Esophagus squamous epithelium (tissue), 5 donors: ENCODE data around the gene INVS. TPM values are rescaled to one million over a fixed set of nuclear protein-coding genes. Genes with fewer than 3 reads are reported as not detected.
"Not testable (repeated sequence)": the region's sequence is repeated elsewhere in the genome, so short reads cannot be mapped to it uniquely, and the experiment has no call there.

Experiments used
- DNase-seq: peaks from one replicate; lab custom pipeline; 2025; lab: John Stamatoyannopoulos, UW
- H3K27ac ChIP-seq, 4 donors: fragments of 200-600 bp; sonication (generic); one replicate each; pipeline ENCODE4 v1.5.1; 2016 to 2019; ENCODE audit warnings: mild to moderate bottlenecking in 1 of 4
- H3K27me3 ChIP-seq, 4 donors: fragments of 200-600 bp; sonication (generic); 1 replicate in 3 of 4; 2 replicates in 1 of 4; pipeline versions ENCODE4 v1.5.1 to v1.6.0; 2017 to 2021; ENCODE audit warnings: antibody characterized with exemption in 1 of 4
- H3K36me3 ChIP-seq, 3 donors: fragments of 200-600 bp; sonication (generic); one replicate each; pipeline ENCODE4 v1.5.1; 2016 to 2019
- H3K4me1 ChIP-seq, 3 donors: fragments of 200-600 bp; sonication (generic); one replicate each; pipeline ENCODE4 v1.5.1; 2017 to 2019
- H3K4me3 ChIP-seq, 4 donors: fragments of 200-600 bp; sonication (generic); 1 replicate in 3 of 4; 2 replicates in 1 of 4; pipeline ENCODE4 v1.5.1; 2016 to 2019; ENCODE audit warnings: mild to moderate bottlenecking in 2 of 4, moderate library complexity in 1 of 4
- H3K9me3 ChIP-seq, 3 donors: fragments of 200-600 bp; sonication (generic); one replicate each; pipeline ENCODE4 v1.5.1; 2016 to 2019
- POLR2A ChIP-seq, 4 donors: fragments of 450-650 bp; IDR thresholded peaks; one replicate each; pipeline ENCODE4 v1.6.1; 2017; ENCODE audit warnings: antibody characterized with exemption in 4 of 4, mild to moderate bottlenecking in 4 of 4, moderate library complexity in 3 of 4
- WGBS, 2 donors: methylation state at CpG; one replicate each; pipeline ENCODE4 v1.1.5; 2018; 5-methylcytosine and 5-hydroxymethylcytosine counted together
- intact Hi-C: fragments of 100-400 bp; cut with DNase I; formaldehyde crosslinking; loops from one replicate; pipeline ENCODE4 v1.15.0; 2022
- total RNA-seq, 4 donors: library from RNA; depleted of rRNA; stranded (reverse); fragments of >200 nt; gene quantifications; one replicate each; pipeline ENCODE4 v1.1.0, GENCODE V29; 2016
- TF ChIP-seq, protein P1 (sequence below), 6 experiments: fragments of 450-650 bp in 4 of 6; fragments of 200-600 bp in 2 of 6; sonication (generic) in 2 of 6; IDR thresholded peaks; one replicate each; pipeline ENCODE4 v1.5.1; 2016 to 2019; ENCODE audit warnings: antibody characterized with exemption in 6 of 6, mild to moderate bottlenecking in 4 of 6, moderate library complexity in 4 of 6
- donor health status: DM: yes; HTN: yes; CAD: no.

INVS gene
- total RNA-seq, 4 donors from 2014 or later: 8.9 to 24.4 (median 13.3) TPM

GRCh38 chr9:100070104-100071041 is 28.7 kb upstream of the INVS start:
- peaks cover 0 to 24% (median 0%) of the 10 kb centered on the region in 3 donors for H3K4me1 ChIP-seq
- WGBS, 2 donors: 82 to 84% methylated on average over 2 of the region's 2 CpGs
- DNase-seq: no peak
- H3K27ac ChIP-seq: no peak overlapping the region
- intact Hi-C loops: no loop called here
- no peaks in the 10 kb centered on the region for H3K27me3 ChIP-seq
- no peaks in the 10 kb centered on the region for H3K36me3 ChIP-seq
- no peak overlapping the region for H3K4me3 ChIP-seq
- H3K9me3 ChIP-seq: no peaks in the 10 kb centered on the region
- TF ChIP-seq, protein P1, sequence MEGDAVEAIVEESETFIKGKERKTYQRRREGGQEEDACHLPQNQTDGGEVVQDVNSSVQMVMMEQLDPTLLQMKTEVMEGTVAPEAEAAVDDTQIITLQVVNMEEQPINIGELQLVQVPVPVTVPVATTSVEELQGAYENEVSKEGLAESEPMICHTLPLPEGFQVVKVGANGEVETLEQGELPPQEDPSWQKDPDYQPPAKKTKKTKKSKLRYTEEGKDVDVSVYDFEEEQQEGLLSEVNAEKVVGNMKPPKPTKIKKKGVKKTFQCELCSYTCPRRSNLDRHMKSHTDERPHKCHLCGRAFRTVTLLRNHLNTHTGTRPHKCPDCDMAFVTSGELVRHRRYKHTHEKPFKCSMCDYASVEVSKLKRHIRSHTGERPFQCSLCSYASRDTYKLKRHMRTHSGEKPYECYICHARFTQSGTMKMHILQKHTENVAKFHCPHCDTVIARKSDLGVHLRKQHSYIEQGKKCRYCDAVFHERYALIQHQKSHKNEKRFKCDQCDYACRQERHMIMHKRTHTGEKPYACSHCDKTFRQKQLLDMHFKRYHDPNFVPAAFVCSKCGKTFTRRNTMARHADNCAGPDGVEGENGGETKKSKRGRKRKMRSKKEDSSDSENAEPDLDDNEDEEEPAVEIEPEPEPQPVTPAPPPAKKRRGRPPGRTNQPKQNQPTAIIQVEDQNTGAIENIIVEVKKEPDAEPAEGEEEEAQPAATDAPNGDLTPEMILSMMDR (IDR thresholded peaks at IDR 0.05): no peak
- TF ChIP-seq POLR2A (IDR thresholded peaks at IDR 0.05): no peak

- no peak for TF ChIP-seq POLR2A (IDR thresholded peaks at IDR 0.05)
- TF ChIP-seq, protein P1 (IDR thresholded peaks at IDR 0.05): no peak
- no peak overlapping the region for H3K4me3 ChIP-seq
- peaks cover 0 to 18% (median 0%) of the 10 kb centered on the region in 3 donors for H3K4me1 ChIP-seq
These were observed 27.8 kb upstream of the INVS start for GRCh38 chr9:100071271-100071670.

GRCh38 chr9:100072805-100073204 is 26.2 kb upstream of the INVS start:
- WGBS, 2 donors: 43 to 68% methylated on average over 2 of the region's 2 CpGs

More at GRCh38 chr9:100071271-100071670, 27.8 kb upstream of the INVS start:
- Histone ChIP-seq H3K27ac (no peak overlapping the region), H3K9me3 (no peaks in the 10 kb centered on the region), H3K36me3 (no peaks in the 10 kb centered on the region), H3K27me3 (no peaks in the 10 kb centered on the region)
- intact Hi-C loops: no loop called here
- 82 to 85% methylated on average over 2 of the region's 2 CpGs for WGBS, 2 donors
- no peak for DNase-seq

DNA sequence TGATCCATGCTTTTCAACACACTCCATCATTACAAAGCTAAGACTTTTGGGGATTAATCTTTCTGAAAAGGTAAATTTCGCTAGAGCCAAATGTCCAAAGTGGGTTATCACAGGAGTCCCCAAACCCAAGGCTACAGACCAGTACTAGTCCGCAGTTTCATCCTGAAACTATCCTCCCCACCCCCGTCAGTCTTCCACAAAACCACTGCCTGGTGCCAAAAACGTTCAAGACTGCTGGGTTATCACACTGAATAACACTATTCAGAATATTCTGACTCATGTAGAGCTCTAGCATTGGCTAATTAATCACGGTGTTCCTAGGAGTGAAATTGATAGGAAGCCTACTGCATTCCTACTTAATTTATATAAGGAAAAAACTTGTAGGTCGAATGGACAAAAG is 24.9 kb upstream of the INVS start:
- no peak overlapping the region for H3K4me3 ChIP-seq
- H3K27ac ChIP-seq: no peak overlapping the region
- H3K36me3 ChIP-seq: no peaks in the 10 kb centered on the region
- no peaks in the 10 kb centered on the region for H3K9me3 ChIP-seq
- intact Hi-C loops: no loop called here
- H3K27me3 ChIP-seq: no peaks in the 10 kb centered on the region
- H3K4me1 ChIP-seq: peaks cover 0 to 9% (median 0%) of the 10 kb centered on the region in 3 donors
- no peak for DNase-seq
- 76 to 84% methylated on average over 5 to 6 of the region's 6 CpGs for WGBS, 2 donors
- TF ChIP-seq POLR2A (IDR thresholded peaks at IDR 0.05): no peak
- TF ChIP-seq, protein P1 (IDR thresholded peaks at IDR 0.05): no peak

More at GRCh38 chr9:100072805-100073204, 26.2 kb upstream of the INVS start:
- H3K4me1 ChIP-seq: peaks cover 0 to 9% (median 0%) of the 10 kb centered on the region in 3 donors
- no peaks in the 10 kb centered on the region for H3K9me3 ChIP-seq
- H3K4me3 ChIP-seq: no peak overlapping the region
- H3K27ac ChIP-seq: no peak overlapping the region
- no peaks in the 10 kb centered on the region for H3K36me3 ChIP-seq
- no peaks in the 10 kb centered on the region for H3K27me3 ChIP-seq
- TF ChIP-seq, protein P1 (IDR thresholded peaks at IDR 0.05): no peak
- TF ChIP-seq POLR2A (IDR thresholded peaks at IDR 0.05): no peak
- intact Hi-C loops: no loop called here
- DNase-seq: no peak

DNA sequence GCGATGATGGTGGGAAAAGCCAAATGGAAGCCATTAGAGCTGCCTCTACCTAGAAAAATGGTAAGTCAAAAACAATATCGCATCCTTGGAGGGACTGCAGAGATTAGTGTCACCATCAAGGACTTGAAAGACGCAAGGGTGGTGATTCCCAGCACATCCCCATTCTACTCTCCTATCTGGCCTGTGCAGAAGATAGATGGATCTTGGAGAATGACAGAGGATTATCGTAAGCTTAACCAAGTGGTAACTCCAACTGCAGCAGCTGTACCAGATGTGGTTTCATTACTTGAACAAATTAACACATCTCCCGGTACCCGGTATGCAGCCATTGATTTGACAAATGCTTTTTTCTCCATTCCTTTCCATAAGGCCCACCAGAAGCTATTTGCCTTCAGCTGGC is 24.1 kb upstream of the INVS start:
- no peaks in the 10 kb centered on the region for H3K9me3 ChIP-seq
- no peak overlapping the region for H3K4me3 ChIP-seq
- peaks cover 0 to 8% (median 0%) of the 10 kb centered on the region in 3 donors for H3K4me1 ChIP-seq
- WGBS, 2 donors: 94 to 97% methylated on average over 6 of the region's 6 CpGs
- H3K36me3 ChIP-seq: no peaks in the 10 kb centered on the region
- DNase-seq: no peak
- intact Hi-C loops: no loop called here
- no peak overlapping the region for H3K27ac ChIP-seq
- no peaks in the 10 kb centered on the region for H3K27me3 ChIP-seq
- TF ChIP-seq, protein P1 (IDR thresholded peaks at IDR 0.05): no peak
- TF ChIP-seq POLR2A (IDR thresholded peaks at IDR 0.05): no peak

- DNase-seq, H3K4me1 ChIP-seq, H3K27me3 ChIP-seq, H3K27ac ChIP-seq, H3K4me3 ChIP-seq, intact Hi-C loops, H3K9me3 ChIP-seq, H3K36me3 ChIP-seq: not testable (repeated sequence)
- WGBS, 2 donors: 97 to 100% methylated on average over 2 to 4 of the region's 4 CpGs
These were observed 22.8 kb upstream of the INVS start for GRCh38 chr9:100076256-100076655.
